Lower leg skin (tissue), 3 donors: Measurements from ENCODE around the gene DEPDC7.

Experiments
- POLR2A ChIP-seq, 2 donors: fragments of 450-650 bp; IDR thresholded peaks; one replicate each; pipeline ENCODE4 v1.6.1; 2016 to 2017; ENCODE audit warnings: antibody characterized with exemption in 2 of 2, mild to moderate bottlenecking in 1 of 2, moderate library complexity in 1 of 2
- TF ChIP-seq, protein P1 (sequence below), 3 donors: fragments of 450-650 bp; IDR thresholded peaks; one replicate each; pipeline ENCODE4 v1.5.1; 2016; ENCODE audit warnings: antibody characterized with exemption in 3 of 3, mild to moderate bottlenecking in 3 of 3, moderate library complexity in 2 of 3

DNA sequence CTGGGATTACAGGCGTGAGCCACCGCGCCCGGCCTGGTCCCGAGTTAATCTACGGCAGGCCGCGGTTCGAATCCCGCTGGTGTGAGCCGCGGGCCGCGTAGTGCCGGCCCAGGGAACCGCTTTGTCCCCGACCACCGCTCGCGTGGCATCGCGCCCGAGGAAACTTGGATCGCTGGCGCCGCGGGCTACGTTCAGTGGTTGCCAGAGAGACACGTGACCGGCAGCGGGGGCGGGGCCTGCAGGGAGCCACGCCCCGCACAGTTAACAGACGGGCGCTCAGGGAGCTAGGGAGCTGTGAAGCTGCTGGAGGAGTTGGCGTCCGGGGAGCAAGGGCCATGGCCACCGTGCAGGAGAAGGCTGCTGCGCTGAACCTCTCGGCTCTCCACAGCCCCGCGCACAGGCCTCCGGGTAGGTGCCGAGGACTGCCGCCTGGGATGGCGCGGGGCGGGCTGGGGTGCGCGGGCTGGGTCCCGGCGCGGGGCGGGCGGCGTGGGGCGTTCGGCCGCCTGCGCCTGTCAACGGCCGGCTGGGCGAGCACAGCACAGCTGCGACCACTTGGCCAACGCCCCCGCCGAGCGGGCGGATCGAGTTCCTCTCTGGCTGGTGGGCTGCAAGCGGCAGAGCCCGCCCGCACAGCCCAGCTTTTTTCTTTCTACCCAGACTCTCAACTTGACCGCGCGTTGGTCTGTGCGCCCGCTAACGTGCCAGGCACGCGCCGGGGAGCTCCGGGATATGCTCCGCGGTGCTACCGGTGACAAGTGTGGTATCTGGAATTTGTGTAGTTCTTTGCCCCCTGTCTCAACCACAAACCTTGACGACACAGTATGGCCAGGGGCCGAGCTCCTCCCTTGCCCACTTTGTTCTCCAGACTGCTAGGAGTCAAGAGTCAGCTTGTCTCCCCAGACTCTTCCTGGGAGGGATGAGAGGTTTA, at the start of gene DEPDC7:
- TF ChIP-seq, protein P1, sequence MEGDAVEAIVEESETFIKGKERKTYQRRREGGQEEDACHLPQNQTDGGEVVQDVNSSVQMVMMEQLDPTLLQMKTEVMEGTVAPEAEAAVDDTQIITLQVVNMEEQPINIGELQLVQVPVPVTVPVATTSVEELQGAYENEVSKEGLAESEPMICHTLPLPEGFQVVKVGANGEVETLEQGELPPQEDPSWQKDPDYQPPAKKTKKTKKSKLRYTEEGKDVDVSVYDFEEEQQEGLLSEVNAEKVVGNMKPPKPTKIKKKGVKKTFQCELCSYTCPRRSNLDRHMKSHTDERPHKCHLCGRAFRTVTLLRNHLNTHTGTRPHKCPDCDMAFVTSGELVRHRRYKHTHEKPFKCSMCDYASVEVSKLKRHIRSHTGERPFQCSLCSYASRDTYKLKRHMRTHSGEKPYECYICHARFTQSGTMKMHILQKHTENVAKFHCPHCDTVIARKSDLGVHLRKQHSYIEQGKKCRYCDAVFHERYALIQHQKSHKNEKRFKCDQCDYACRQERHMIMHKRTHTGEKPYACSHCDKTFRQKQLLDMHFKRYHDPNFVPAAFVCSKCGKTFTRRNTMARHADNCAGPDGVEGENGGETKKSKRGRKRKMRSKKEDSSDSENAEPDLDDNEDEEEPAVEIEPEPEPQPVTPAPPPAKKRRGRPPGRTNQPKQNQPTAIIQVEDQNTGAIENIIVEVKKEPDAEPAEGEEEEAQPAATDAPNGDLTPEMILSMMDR (IDR thresholded peaks at IDR 0.05), result no peak
- no peak for TF ChIP-seq POLR2A (IDR thresholded peaks at IDR 0.05)
